H1 (cell line): ENCODE data around the gene GJD4. TPM values are rescaled to one million over a fixed set of nuclear protein-coding genes. Genes with fewer than 3 reads are reported as not detected.

Source experiments
- CHD7 ChIP-seq: fragments of 300-600 bp; sonication (generic); IDR thresholded peaks from 2 replicates; pipeline ENCODE4 v1.7.1; 2012; ENCODE audit warnings: low read length, moderate library complexity, mild to moderate bottlenecking, inconsistent platforms; ENCODE audit not compliant: insufficient replicate concordance
- EGR1 ChIP-seq: IDR thresholded peaks from 2 replicates; pipeline ENCODE4 v1.6.1; 2011; ENCODE audit warnings: low read depth, low read length, borderline replicate concordance
- KDM1A ChIP-seq: fragments of 200-600, 300-600 bp; sonication (generic); IDR thresholded peaks from 2 replicates; pipeline ENCODE4 v1.7.1; 2016; ENCODE audit warnings: mild to moderate bottlenecking, low read length, borderline replicate concordance
- MAX ChIP-seq: IDR thresholded peaks from 2 replicates; pipeline ENCODE4 v1.6.1; 2012; ENCODE audit warnings: inconsistent platforms
- POLR2A ChIP-seq, 2 experiments: IDR thresholded peaks; 1 replicate in 1 of 2; 2 replicates in 1 of 2; pipeline ENCODE4 v1.6.1; 2011; ENCODE audit warnings: low read depth in 2 of 2, low read length in 2 of 2, mild to moderate bottlenecking in 2 of 2; ENCODE audit errors: control extremely low read depth in 1 of 2
- RBBP5 ChIP-seq: IDR thresholded peaks from 2 replicates; pipeline ENCODE4 v1.7.1; 2012; ENCODE audit warnings: low read depth, mild to moderate bottlenecking, inconsistent platforms, low read length, moderate library complexity, borderline replicate concordance
- SIRT6 ChIP-seq: IDR thresholded peaks from one replicate; pipeline ENCODE4 v1.7.1; 2012; ENCODE audit warnings: low read length, inconsistent platforms
- SP1 ChIP-seq: IDR thresholded peaks from 2 replicates; pipeline ENCODE4 v1.6.1; 2011; ENCODE audit warnings: low read depth, low read length
- TCF12 ChIP-seq: IDR thresholded peaks from 2 replicates; pipeline ENCODE4 v1.6.1; 2011; ENCODE audit warnings: low read depth, mild to moderate bottlenecking, low read length
- TEAD4 ChIP-seq: IDR thresholded peaks from 2 replicates; pipeline ENCODE4 v1.6.1; 2012; ENCODE audit warnings: low read depth, low read length, inconsistent platforms, mixed read lengths
- polyA plus RNA-seq, 7 experiments: library from polyadenylated mRNA; depleted of rRNA in 3 of 7; stranded (reverse) in 5 of 7; unstranded in 2 of 7; fragments of >200 nt in 5 of 7; fragments of 200-250 nt in 2 of 7; gene quantifications; 1 replicate in 5 of 7; 2 replicates in 1 of 7; 4 replicates in 1 of 7; pipeline versions ENCODE4 v1.2.1 to v1.2.3, GENCODE V29; 2011 to 2013; ENCODE audit warnings: missing spikeins in 2 of 7, mixed read lengths in 2 of 7
- total RNA-seq: library from RNA; stranded (reverse); fragmentation: NEBNext Ultra II Directional; extraction: Animal tissue kit (Norgen Biotek cat#: 25700); gene quantifications from 2 replicates; pipeline ENCODE4 v1.2.1, GENCODE V29; 2021

Gene GJD4
- total and polyA plus RNA-seq, 2 of the 8 experiments (the other 6 are each of a cell fraction or from before 2014, with no cell fraction given): not detected

- TF ChIP-seq CHD7 (peak; percentile 41), EGR1 (no peak), TEAD4 (peak; percentile 80; the same call in 1 of the 2 replicates), KDM1A (peak; percentile 56; the same call in 1 of the 2 replicates), POLR2A (IDR thresholded peaks at IDR 0.05; ENCODE audit: control extremely low read depth in 1 of 2, low read depth in 2 of 2, low read length in 2 of 2) (no peak), SP1 (no peak), TCF12 (peak; percentile 97), RBBP5 (0 out of 2 replicates have a peak, but pooled peaks have one; percentile 37), MAX (peak; percentile 51), SIRT6 (no peak)
These were observed 10.7 kb upstream of the GJD4 start (continued) for GRCh38 chr10:35594115-35595079.
